Neuronal stem cell (in vitro differentiated cells): ENCODE data around the gene RALA.

Experiments used
- DNase-seq: peaks from one replicate; pipeline ENCODE4 v3.0.0-alpha.2; 2013; ENCODE audit warnings: low spot score
- H2AFZ ChIP-seq: one replicate; pipeline ENCODE4 v1.6.1; 2013; ENCODE audit warnings: mild to moderate bottlenecking, low read length, inconsistent platforms
- H2AK5ac ChIP-seq: 2 replicates; pipeline ENCODE4 v1.6.1; 2013; ENCODE audit warnings: low read depth, mild to moderate bottlenecking, inconsistent platforms, low read length, moderate library complexity, mixed read lengths
- H2BK120ac ChIP-seq: 2 replicates; pipeline ENCODE4 v1.6.1; 2013; ENCODE audit warnings: low read depth, mild to moderate bottlenecking, inconsistent platforms, low read length, moderate library complexity, mixed read lengths
- H2BK12ac ChIP-seq: one replicate; pipeline ENCODE4 v1.6.1; 2013; ENCODE audit warnings: low read length, inconsistent platforms
- H2BK15ac ChIP-seq: 2 replicates; pipeline ENCODE4 v1.6.1; 2013; ENCODE audit warnings: mild to moderate bottlenecking, low read length, inconsistent platforms, mixed read lengths
- H2BK5ac ChIP-seq: one replicate; pipeline ENCODE4 v1.6.1; 2013; ENCODE audit warnings: inconsistent platforms, mild to moderate bottlenecking, low read length, moderate library complexity
- H3K14ac ChIP-seq: one replicate; pipeline ENCODE4 v1.6.1; 2013; ENCODE audit warnings: low read length, inconsistent platforms
- H3K18ac ChIP-seq: 2 replicates; pipeline ENCODE4 v1.6.1; 2013; ENCODE audit warnings: low read length, inconsistent platforms
- H3K23ac ChIP-seq: 2 replicates; pipeline ENCODE4 v1.6.1; 2013; ENCODE audit warnings: low read depth, mild to moderate bottlenecking, mixed read lengths, low read length, inconsistent platforms; ENCODE audit not compliant: poor library complexity
- H3K27ac ChIP-seq: replicated peaks from 3 replicates; pipeline ENCODE4 v1.5.1; 2013; ENCODE audit warnings: low read length, inconsistent platforms
- H3K27me3 ChIP-seq, 3 experiments: 2 replicates each; pipeline ENCODE4 v1.6.1; 2013; ENCODE audit warnings: low read length in 3 of 3, mild to moderate bottlenecking in 2 of 3, inconsistent platforms in 1 of 3, low read depth in 1 of 3, mixed read lengths in 1 of 3, moderate library complexity in 1 of 3; ENCODE audit not compliant: control insufficient read depth in 3 of 3, insufficient read depth in 3 of 3
- H3K36me3 ChIP-seq, 2 donors: replicated peaks in 1 of 2; 2 replicates each; pipeline ENCODE4 v1.6.1; 2013; ENCODE audit warnings: low read length in 2 of 2; ENCODE audit not compliant: control insufficient read depth in 2 of 2, insufficient read depth in 2 of 2
- H3K4ac ChIP-seq: 2 replicates; pipeline ENCODE4 v1.6.1; 2013; ENCODE audit warnings: inconsistent platforms, mild to moderate bottlenecking, low read length, moderate library complexity
- H3K4me1 ChIP-seq, 2 donors: 1 replicate in 1 of 2; 2 replicates in 1 of 2; pipeline ENCODE4 v1.6.1; 2013; ENCODE audit warnings: low read length in 2 of 2, low read depth in 1 of 2; ENCODE audit not compliant: control insufficient read depth in 2 of 2, insufficient read depth in 1 of 2
- H3K4me2 ChIP-seq: one replicate; pipeline ENCODE4 v1.6.1; 2013; ENCODE audit warnings: mild to moderate bottlenecking, low read length, inconsistent platforms; ENCODE audit not compliant: insufficient read depth, poor library complexity, severe bottlenecking
- H3K4me3 ChIP-seq, 2 donors: 2 replicates each; pipeline ENCODE4 v1.5.1; 2013; ENCODE audit warnings: low read length in 2 of 2, mild to moderate bottlenecking in 2 of 2, inconsistent platforms in 1 of 2, moderate library complexity in 1 of 2
- H3K79me1 ChIP-seq: one replicate; pipeline ENCODE4 v1.6.1; 2013; ENCODE audit warnings: low read depth, mild to moderate bottlenecking, inconsistent platforms, low read length, moderate library complexity
- H3K9ac ChIP-seq: one replicate; pipeline ENCODE4 v1.6.1; 2013; ENCODE audit warnings: mild to moderate bottlenecking, low read depth, low read length, inconsistent platforms; ENCODE audit not compliant: poor library complexity
- H3K9me3 ChIP-seq, 2 donors: replicated peaks in 1 of 2; 2 replicates each; pipeline versions ENCODE3 to v1.6.1; 2013; ENCODE audit warnings: low read length in 2 of 2, mild to moderate bottlenecking in 2 of 2, inconsistent platforms in 1 of 2, low read depth in 1 of 2, mixed read lengths in 1 of 2, moderate library complexity in 1 of 2; ENCODE audit not compliant: control insufficient read depth in 2 of 2, insufficient read depth in 1 of 2
- H4K8ac ChIP-seq: one replicate; pipeline ENCODE4 v1.6.1; 2013; ENCODE audit warnings: low read depth, mild to moderate bottlenecking, inconsistent platforms, low read length, moderate library complexity
- H4K91ac ChIP-seq: one replicate; pipeline ENCODE4 v1.6.1; 2013; ENCODE audit warnings: low read length, low read depth, mild to moderate bottlenecking, inconsistent platforms; ENCODE audit not compliant: poor library complexity
- WGBS, 2 donors: extraction: QIAGEN DNeasy Blood & Tissue Kit; methylation state at CpG; one replicate each; pipeline ENCODE4 v1.1.7; 2013; ENCODE audit warnings: missing lambda C conversion rate in 2 of 2, mixed read lengths in 1 of 2; ENCODE audit not compliant: insufficient read length in 2 of 2, insufficient replicate concordance in 1 of 2; ENCODE audit errors: extremely low coverage in 2 of 2; 5-methylcytosine and 5-hydroxymethylcytosine counted together

RALA gene

DNA sequence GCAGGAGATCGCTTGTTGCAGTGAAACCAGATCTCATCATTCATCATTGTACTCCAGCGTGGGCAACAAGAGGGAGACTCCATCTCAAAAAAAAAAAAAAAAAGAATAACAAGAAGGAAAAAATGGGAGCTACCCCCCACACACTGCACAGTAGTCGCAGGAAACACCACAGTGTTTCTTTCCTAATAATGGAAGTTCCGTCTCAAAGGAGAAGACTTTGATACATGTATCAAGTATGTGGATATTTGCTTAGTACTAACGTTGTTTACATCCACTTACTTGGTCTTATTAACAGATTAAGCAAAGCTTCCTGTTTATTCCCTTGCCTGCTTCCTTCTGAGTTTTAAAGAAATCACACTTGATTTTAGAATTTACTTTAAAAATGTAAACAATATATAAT is 35.0 kb upstream of the RALA start:
- Histone ChIP-seq H2BK15ac (no peak overlapping the region), H3K36me3 (no peaks in the 10 kb centered on the region), H3K9me3 (no peaks in the 10 kb centered on the region), H4K8ac (no peak overlapping the region), H3K18ac (no peak overlapping the region), H2BK12ac (no peak overlapping the region), H3K4ac (no peak overlapping the region), H3K4me2 (no peak overlapping the region), H3K14ac (no peak overlapping the region), H2BK5ac (no peak overlapping the region), H2AFZ (no peak overlapping the region), H3K27me3 (no peaks in the 10 kb centered on the region), H3K9ac (no peak overlapping the region), H2AK5ac (no peak overlapping the region), H3K4me1 (peaks cover 0 to 8% of the 10 kb centered on the region in 2 donors), H3K4me3 (no peak overlapping the region), H2BK120ac (no peak overlapping the region), H4K91ac (no peak overlapping the region), H3K79me1 (peaks cover 3% of the 10 kb centered on the region), H3K27ac (no peak overlapping the region), H3K23ac (no peak overlapping the region)
- no CpG with 5 or more reads among the region's 5 CpGs for WGBS, 2 donors
- DNase-seq = no peak

DNA sequence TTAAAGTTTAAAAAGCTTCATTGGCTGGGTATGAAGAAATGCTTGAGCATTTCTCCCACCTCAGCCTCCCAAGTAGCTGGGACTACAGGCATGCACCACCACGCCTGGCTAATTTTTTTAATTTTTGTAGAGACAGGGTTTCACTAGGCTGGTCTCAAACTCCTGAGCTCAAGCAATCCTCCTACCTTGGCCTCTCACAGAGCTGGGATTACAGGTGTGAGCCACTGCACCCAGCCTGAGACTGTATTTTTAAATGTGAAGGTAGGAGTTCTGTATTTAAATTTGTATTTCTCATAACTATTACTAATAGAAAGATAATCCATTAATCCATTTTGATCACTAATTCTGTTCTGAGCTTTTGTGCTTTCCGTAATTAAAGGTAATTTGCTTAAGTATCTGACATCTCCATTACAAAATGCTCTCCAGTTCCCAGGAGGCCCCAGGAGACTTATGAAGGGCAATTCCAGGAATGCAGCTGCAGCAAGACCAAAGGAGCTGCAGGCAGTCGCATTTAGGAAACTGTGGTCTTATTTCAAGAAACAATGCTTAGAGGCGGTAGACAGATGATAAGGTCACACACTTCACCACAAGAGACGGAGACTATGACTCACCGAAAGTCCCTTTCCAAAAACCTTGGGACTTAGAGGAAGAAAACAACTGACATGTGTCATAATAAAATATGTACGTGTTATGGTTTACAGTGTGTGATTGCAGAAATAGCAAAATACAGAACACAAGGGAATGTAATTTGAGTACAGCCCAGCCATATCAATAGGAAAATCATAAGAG is 33.9 kb upstream of the RALA start:
- no peak overlapping the region for H2AK5ac ChIP-seq
- no peak overlapping the region for H3K23ac ChIP-seq
- H3K4me2 ChIP-seq = no peak overlapping the region
- H2AFZ ChIP-seq = peak overlapping the region; percentile 65
- peaks cover 0 to 8% of the 10 kb centered on the region in 2 donors for H3K4me1 ChIP-seq
- no peak overlapping the region for H2BK15ac ChIP-seq
- no peak overlapping the region for H2BK5ac ChIP-seq
- H3K36me3 ChIP-seq = no peaks in the 10 kb centered on the region
- no peak overlapping the region for H3K4me3 ChIP-seq
- no peak overlapping the region for H4K91ac ChIP-seq
- H3K9ac ChIP-seq = no peak overlapping the region
- H3K27ac ChIP-seq = no peak overlapping the region
- WGBS, 2 donors = no CpG with 5 or more reads among the region's 7 CpGs
- H3K4ac ChIP-seq = no peak overlapping the region
- H4K8ac ChIP-seq = no peak overlapping the region
- no peak overlapping the region for H2BK120ac ChIP-seq
- no peak overlapping the region for H2BK12ac ChIP-seq
- H3K14ac ChIP-seq = no peak overlapping the region
- peaks cover 2% of the 10 kb centered on the region for H3K79me1 ChIP-seq
- no peaks in the 10 kb centered on the region for H3K27me3 ChIP-seq
- no peak overlapping the region for H3K18ac ChIP-seq
- DNase-seq = peak; percentile 17
- no peaks in the 10 kb centered on the region for H3K9me3 ChIP-seq

DNA sequence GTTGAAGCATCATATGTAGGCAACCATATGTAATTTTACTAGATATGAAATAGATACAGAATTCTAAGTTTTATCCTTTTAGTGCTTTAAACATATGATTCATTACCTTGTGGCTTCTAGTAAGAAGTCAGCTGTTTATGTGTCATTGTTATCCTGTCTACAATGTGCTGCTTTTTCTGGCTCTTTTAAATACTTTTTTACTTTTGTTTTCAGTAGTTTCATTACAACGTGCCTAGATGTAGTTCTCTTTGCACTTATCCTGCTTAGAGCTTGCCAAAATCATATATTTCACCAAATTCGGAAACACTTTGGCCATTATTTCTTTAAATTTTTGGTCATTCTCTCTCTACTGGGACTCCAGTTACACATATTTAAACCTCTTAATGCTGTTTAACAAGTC is 30.8 kb upstream of the RALA start:
- no CpG with 5 or more reads among the region's 2 CpGs for whole genome bisulfite sequencing, 2 donors
- peaks cover 0 to 8% of the 10 kb centered on the region in 2 donors for H3K4me1 ChIP-seq
- H2AFZ ChIP-seq = no peak overlapping the region
- no peak overlapping the region for H2AK5ac ChIP-seq
- H3K9ac ChIP-seq = no peak overlapping the region
- H3K18ac ChIP-seq = no peak overlapping the region
- H3K23ac ChIP-seq = no peak overlapping the region
- no peak overlapping the region for H2BK120ac ChIP-seq
- DNase-seq = no peak
- no peak overlapping the region for H4K8ac ChIP-seq
- no peak overlapping the region for H3K4ac ChIP-seq
- H3K36me3 ChIP-seq = no peaks in the 10 kb centered on the region
- no peaks in the 10 kb centered on the region for H3K79me1 ChIP-seq
- H3K4me2 ChIP-seq = no peak overlapping the region
- H4K91ac ChIP-seq = no peak overlapping the region
- H2BK12ac ChIP-seq = no peak overlapping the region
- no peak overlapping the region for H3K27ac ChIP-seq
- no peak overlapping the region for H2BK5ac ChIP-seq
- no peak overlapping the region for H3K4me3 ChIP-seq
- no peaks in the 10 kb centered on the region for H3K9me3 ChIP-seq
- no peak overlapping the region for H2BK15ac ChIP-seq
- H3K27me3 ChIP-seq = no peaks in the 10 kb centered on the region
- H3K14ac ChIP-seq = no peak overlapping the region

DNA sequence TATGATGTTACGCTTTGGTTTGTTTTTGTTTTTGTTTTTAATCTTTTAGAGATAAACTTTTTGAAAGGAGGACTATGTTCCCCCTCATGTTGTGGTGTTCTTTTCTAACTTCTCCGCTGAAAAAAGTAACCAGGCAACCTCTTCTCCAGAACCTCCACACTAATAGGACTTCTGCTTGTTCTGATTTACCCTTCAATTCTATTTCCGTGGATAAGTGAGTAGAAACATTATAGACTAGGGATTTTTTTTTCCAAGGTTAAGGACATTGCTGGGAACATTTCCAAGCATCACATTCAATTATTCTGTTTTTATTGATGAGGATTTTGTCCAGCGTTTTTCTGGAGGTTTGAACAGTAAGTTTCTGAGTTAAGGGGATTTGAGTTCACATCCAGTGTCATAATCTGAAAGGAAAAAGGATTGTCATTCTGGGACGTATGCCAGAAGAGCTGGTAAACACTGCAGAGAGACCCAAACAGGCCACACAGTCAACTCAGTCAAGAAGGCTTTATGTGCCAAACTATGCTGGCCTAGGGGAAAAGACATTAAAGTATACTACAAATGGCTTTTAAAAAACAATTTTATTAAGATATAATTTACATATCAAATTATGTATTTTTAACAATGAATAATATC is 28.3 kb upstream of the RALA start:
- no peaks in the 10 kb centered on the region for H3K36me3 ChIP-seq
- no peak for DNase-seq
- H2BK5ac ChIP-seq = no peak overlapping the region
- no CpG with 5 or more reads among the region's 5 CpGs for WGBS, 2 donors
- H3K14ac ChIP-seq = no peak overlapping the region
- H3K9me3 ChIP-seq = no peaks in the 10 kb centered on the region
- no peaks in the 10 kb centered on the region for H3K27me3 ChIP-seq
- H3K4me3 ChIP-seq = no peak overlapping the region
- no peak overlapping the region for H3K23ac ChIP-seq
- no peak overlapping the region for H4K8ac ChIP-seq
- H3K79me1 ChIP-seq = no peaks in the 10 kb centered on the region
- no peak overlapping the region for H3K4ac ChIP-seq
- H3K18ac ChIP-seq = no peak overlapping the region
- H2BK120ac ChIP-seq = no peak overlapping the region
- H3K27ac ChIP-seq = no peak overlapping the region
- H2AFZ ChIP-seq = no peak overlapping the region
- no peak overlapping the region for H2BK15ac ChIP-seq
- H3K4me2 ChIP-seq = no peak overlapping the region
- no peaks in the 10 kb centered on the region for H3K4me1 ChIP-seq
- H2BK12ac ChIP-seq = no peak overlapping the region
- H2AK5ac ChIP-seq = no peak overlapping the region
- H4K91ac ChIP-seq = no peak overlapping the region
- H3K9ac ChIP-seq = no peak overlapping the region
